ENCODE measurements around the gene EPS8L3. TPM values are rescaled to one million over a fixed set of nuclear protein-coding genes. Genes with fewer than 3 reads are reported as not detected.
"Not testable (repeated sequence)": the region's sequence is repeated elsewhere in the genome, so short reads cannot be mapped to it uniquely, and the experiment has no call there.

The EPS8L3 gene
- total RNA-seq, 1 donor from 2014 or later: not detected

DNA sequence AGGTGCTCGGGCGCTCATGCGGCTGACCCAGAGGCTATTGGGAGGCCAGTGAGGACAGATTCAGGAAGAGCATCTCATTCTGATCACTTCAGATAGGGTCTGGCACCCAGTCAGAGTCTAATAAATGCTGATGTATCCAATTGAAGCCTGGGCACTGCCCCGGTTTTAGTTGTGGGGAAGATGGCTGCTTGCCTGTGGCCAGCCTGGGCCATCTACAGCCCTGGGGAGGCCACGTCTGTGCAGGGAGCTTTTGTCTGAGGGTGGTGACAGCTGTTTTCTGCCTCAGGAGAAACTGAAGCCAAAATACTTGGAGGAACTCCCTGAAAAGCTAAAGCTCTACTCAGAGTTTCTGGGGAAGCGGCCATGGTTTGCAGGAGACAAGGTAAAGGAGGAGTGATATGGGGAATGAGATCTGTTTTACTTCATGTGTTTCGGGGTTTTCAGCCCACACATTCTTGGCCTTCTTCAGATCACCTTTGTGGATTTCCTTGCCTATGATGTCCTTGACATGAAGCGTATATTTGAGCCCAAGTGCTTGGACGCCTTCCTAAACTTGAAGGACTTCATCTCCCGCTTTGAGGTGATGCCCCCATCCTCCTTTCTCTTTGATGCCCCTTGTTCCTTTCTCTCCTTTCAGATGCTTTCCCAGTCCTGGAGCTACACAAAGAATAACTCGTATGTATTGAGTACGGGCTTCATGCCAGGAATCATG is 48.9 kb downstream of the EPS8L3 start:
- intact Hi-C loops (cut with micrococcal nuclease): no loop called here

DNA sequence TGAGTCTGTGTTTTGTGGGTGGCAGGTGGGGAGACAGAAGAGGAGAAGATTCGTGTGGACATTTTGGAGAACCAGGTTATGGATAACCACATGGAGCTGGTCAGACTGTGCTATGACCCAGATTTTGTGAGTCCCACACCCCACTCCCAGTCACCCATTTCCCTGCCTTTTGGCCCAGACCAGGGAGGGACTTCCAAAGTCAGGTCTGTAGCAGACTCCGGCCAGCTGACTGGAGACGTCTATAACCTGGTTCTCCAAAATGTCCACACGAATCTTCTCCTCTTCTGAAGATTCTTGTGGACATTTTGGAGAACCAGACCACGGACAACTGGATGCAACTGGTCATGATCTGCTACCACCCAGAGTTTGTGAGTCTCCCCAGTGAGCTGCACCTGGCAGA is 50.1 kb downstream of the EPS8L3 start:
- intact Hi-C loops (cut with micrococcal nuclease): no loop called here

DNA sequence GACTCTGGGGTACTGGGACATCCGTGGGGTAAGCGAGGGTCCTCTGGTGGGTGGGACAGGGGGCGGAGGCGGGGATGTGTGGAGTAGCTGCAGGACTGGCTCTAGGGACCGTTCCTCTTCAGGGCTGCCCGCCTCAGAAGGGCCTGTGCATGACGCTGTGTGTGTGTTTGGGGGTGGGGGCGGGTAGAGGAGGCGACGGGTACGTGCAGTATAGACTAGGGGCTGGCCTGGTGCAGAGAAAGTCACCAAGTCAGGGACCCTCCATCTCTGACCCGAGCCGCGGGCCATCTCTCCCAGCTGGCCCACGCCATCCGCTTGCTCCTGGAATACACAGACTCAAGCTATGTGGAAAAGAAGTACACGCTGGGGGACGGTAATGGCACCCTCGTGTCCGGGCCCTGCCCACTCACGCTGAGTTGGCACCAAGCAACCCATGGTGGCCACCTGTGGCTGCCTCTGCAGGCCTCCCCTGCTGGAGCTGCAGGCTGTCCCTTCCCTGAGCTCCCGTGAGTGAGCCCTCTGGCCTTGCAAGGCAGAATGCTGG is 51.3 kb downstream of the EPS8L3 start:
- intact Hi-C loops (cut with micrococcal nuclease): no loop called here

DNA sequence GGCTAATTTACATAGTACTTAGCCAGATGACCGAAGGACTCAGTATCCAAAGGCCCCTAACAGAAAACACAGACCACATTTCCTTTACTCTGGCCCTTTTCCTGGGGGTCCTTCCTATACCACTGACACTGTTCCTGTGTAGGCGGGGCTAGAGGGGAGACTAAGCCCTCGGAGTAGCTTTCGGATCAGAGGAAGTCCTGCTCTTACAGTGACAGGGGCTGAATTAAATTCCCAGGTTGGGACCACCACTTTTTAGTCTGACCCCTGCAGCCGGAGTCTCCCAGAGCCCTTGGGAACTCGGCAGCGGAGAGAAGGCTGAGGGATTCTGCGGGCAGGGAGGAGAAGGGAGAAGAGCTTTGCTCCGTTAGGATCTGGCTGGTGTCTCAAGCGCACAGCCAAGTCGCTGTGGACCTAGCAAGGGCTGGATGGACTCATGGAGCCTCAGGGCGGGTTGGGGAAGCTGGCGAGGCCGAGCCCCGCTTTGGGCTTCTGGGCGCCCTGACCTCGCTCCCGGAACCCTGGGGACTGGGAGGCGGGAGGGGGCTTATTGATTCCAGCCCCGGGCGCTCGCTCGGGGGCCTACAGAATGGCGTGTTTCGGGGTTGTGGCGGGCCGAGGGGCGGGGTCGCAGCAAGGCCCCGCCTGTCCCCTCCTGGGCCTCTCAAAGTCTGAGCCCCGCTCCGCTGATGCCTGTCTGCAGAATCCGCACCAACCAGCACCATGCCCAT is 52.0 kb downstream of the EPS8L3 start, which contains the start of gene GSTM5:
Gene GSTM5, plus strand, starts transcription at position 659 of the 728 bp plus-strand sequence. Its CDS starts 62 bp downstream, at position 721.
- intact Hi-C loops (cut with micrococcal nuclease): loop anchor here (2.0 kb wide), 1 partner anchor 25 kb away; the partner anchor contains the start of gene GSTM1

DNA sequence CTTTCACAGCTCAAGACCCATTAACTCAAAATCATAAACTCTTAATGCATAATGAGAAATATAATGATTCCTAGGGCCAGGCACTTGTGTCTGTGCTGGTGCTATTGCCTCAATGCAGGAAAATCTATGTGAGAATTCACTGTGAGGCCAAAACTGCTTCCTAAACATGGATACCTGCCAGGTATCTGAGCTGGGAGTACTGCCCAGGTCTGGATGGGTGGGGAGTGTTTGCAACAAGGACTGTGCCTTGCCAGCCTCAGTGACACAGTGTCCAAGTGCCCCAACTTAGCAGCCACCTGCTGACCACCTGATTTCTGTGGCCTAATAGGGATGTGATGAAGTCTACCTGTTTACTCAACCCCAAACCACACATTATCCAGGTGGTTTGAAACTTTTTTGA is 53.9 kb downstream of the EPS8L3 start:
- intact Hi-C loops (cut with micrococcal nuclease): loop anchor here (2.0 kb wide), 1 partner anchor 23 kb away; the partner anchor contains the start of gene GSTM1

DNA sequence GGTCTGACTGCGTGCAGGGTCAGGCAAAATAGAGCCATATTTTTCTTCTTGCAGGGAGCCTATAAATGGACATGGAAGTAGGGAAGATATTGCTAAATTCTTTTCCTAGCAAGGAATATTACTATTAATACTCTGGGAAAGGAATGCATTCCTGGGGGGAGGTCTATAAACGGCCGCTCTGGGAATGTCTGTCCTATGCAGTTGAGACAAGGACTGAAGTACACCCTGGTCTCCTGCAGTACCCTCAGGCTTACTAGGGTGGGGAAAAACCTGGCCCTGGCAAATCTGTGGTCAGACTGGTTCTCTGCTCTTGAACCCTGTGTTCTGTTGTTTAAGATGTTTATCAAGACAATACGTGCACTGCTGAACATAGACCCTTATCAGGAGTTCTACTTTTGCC is 54.8 kb downstream of the EPS8L3 start:
- intact Hi-C loops (cut with micrococcal nuclease): not testable (repeated sequence)

DNA sequence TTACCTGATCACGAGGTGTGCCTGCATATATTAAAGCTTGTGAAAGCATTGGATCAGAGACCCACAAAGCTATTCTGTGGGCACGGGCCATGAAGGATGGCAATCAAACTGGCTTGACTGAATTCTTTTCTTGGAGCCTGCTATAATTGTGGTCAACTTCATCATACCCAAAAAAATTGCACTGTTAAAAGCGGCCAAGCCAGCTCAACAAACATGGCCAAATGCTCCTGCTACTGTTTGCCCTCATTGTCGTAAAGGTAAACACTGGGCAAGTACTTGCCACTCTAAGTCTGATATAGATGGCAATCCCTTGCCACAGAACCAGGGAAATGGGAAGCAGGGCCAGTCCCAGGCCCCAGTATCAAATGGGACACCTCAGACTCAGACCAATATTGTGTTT is 58.3 kb downstream of the EPS8L3 start:
- intact Hi-C loops (cut with micrococcal nuclease): no loop called here

DNA sequence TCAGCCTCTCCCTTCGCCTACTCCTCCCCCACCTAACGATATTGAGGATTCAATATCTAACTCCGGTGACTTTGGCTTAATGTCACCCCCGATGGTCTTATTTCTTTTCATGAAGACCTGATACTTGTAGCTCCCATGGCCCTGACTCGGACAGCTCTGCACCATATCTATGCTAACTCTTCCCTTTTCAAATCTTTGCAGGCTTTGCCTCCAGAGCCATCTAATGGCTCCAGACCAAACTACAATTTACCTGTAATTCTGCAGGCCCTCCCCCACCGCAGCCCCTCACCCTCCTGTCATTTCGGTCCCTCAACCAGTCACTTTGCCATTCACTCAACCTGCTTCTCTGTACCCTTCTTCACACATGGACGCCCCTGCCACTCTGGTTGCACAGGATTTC is 59.5 kb downstream of the EPS8L3 start:
- intact Hi-C loops (cut with micrococcal nuclease): no loop called here

DNA sequence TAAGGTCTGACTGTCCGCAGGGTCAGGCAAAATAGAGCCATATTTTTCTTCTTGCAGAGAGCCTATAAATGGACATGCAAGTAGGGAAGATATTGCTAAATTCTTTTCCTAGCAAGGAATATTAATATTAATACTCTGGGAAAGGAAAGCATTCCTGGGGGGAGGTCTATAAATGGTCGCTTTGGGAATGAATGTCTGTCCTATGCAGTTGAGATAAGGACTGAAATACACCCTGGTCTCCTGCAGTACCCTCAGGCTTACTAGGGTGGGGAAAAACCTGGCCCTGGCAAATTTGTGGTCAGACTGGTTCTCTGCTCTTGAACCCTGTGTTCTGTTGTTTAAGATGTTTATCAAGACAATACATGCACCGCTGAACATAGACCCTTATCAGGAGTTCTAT is 60.8 kb downstream of the EPS8L3 start:
- intact Hi-C loops (cut with micrococcal nuclease): not testable (repeated sequence)

Other genes with a start within 250 kb of the EPS8L3 start
- 0.15 TPM in 1 of 2 replicates, not detected in the other for gene GPR61, start 224.1 kb downstream of the EPS8L3 start, total RNA-seq
- gene GNAI3, start 215.3 kb downstream of the EPS8L3 start, total RNA-seq: 10.0 TPM in 2 replicates
- 0.15 TPM in 1 of 2 replicates, not detected in the other for gene GNAT2, start 144.3 kb downstream of the EPS8L3 start, total RNA-seq
- gene AMPD2, start 144.1 kb downstream of the EPS8L3 start, total RNA-seq: 88.5 and 93.2 TPM in 2 replicates
- 24.8 and 25.6 TPM in 2 replicates for gene GSTM4, start 107.8 kb downstream of the EPS8L3 start, total RNA-seq
- gene GSTM2, start 95.9 kb downstream of the EPS8L3 start, total RNA-seq: 49.8 and 52.0 TPM in 2 replicates
- 67.8 and 72.8 TPM in 2 replicates for gene GSTM1, start 76.1 kb downstream of the EPS8L3 start, total RNA-seq
- not detected in 2 replicates for gene GSTM5, start 51.7 kb downstream of the EPS8L3 start, total RNA-seq
- 7.6 and 8.1 TPM in 2 replicates for gene GSTM3, start 22.9 kb downstream of the EPS8L3 start, total RNA-seq
- 215 and 216 TPM in 2 replicates for gene CSF1, start 146.9 kb upstream of the EPS8L3 start, total RNA-seq
- 52.6 TPM in 2 replicates for gene AHCYL1, start 220.8 kb upstream of the EPS8L3 start, total RNA-seq